HepG2 (cell line): Measurements from ENCODE around the gene CCDC57. TPM values are rescaled to one million over a fixed set of nuclear protein-coding genes. Genes with fewer than 3 reads are reported as not detected.
A peak's percentile ranks its signal among the peaks of the same experiment; 100 is the strongest.

ENCODE experiments used
- ATAC-seq: fragments of 200-7000 bp; cut with Tn5 transposase; 3 replicates; pipeline ENCODE4 v1.9.1; 2020; ENCODE audit warnings: mild to moderate bottlenecking, moderate library complexity
- BruUV-seq: library from RNA; stranded (reverse); fragments of 400-500 nt; replicated peaks from 2 replicates; lab custom pipeline; 2021; lab: Mats Ljungman, UMichigan
- CTCF ChIA-PET: fragments of 300-600 bp; formaldehyde crosslinking; extraction: SDS; loops from one replicate; lab custom pipeline; 2021; ENCODE audit warnings: low total read pairs, inconsistent platforms, low intra/inter-chr PET ratio; lab: Yijun Ruan, JAX
- POLR2A ChIA-PET: fragments of 350-600 bp; sonication (Branson Sonifier 250); formaldehyde crosslinking; loops from one replicate; lab custom pipeline; 2020; ENCODE audit warnings: antibody characterized with exemption, inconsistent platforms; lab: Yijun Ruan, JAX
- DNase-seq: peaks from one replicate; pipeline ENCODE4 v3.0.0-alpha.2; 2015; ENCODE audit warnings: low spot score
- FAIRE-seq: peaks from 3 replicates; lab custom pipeline; 2011; peaks lifted over from hg19 to GRCh38; lab: Jason Lieb, UNC
- H2AFZ ChIP-seq: one replicate; pipeline ENCODE4 v1.6.1; 2011; ENCODE audit warnings: low read length, inconsistent platforms
- H3K27ac ChIP-seq: fragments of 300-600 bp; 3 replicates; pipeline ENCODE4 v1.8.0; 2011; ENCODE audit warnings: mixed run types, mild to moderate bottlenecking, mixed read lengths, low read length, inconsistent platforms; ENCODE audit not compliant: insufficient read depth; ENCODE audit errors: extremely low read length
- H3K27me3 ChIP-seq, 2 experiments: fragments of 200-600 bp in 1 of 2; 2 replicates in 1 of 2; 3 replicates in 1 of 2; pipeline versions ENCODE4 v1.6.0 to v1.8.0; 2011; ENCODE audit warnings: low read length in 2 of 2, mild to moderate bottlenecking in 2 of 2, moderate library complexity in 2 of 2, inconsistent platforms in 1 of 2; ENCODE audit not compliant: insufficient read depth in 2 of 2, control insufficient read depth in 1 of 2
- H3K36me3 ChIP-seq, 2 experiments: fragments of 200-600 bp in 1 of 2; replicated peaks in 1 of 2; 2 replicates in 1 of 2; 3 replicates in 1 of 2; pipeline versions ENCODE4 v1.5.1 to v1.8.0; 2011; ENCODE audit warnings: low read length in 2 of 2, inconsistent platforms in 1 of 2; ENCODE audit not compliant: insufficient read depth in 2 of 2, control insufficient read depth in 1 of 2
- H3K4me1 ChIP-seq: 2 replicates; pipeline ENCODE4 v1.5.1; 2012; ENCODE audit warnings: low read length, inconsistent platforms; ENCODE audit not compliant: insufficient read depth
- H3K4me2 ChIP-seq: 2 replicates; pipeline ENCODE4 v1.6.0; 2011; ENCODE audit warnings: low read depth, low read length, inconsistent platforms
- H3K4me3 ChIP-seq, 3 experiments: fragments of 200-600 bp in 1 of 3; sonication (generic), shearing (Covaris generic) in 1 of 3; replicated peaks in 1 of 3; 2 replicates each; pipeline ENCODE4 v1.5.1; 2011 to 2016; ENCODE audit warnings: low read length in 3 of 3, inconsistent platforms in 2 of 3, low read depth in 2 of 3, mild to moderate bottlenecking in 2 of 3, control low read depth in 1 of 3, mixed read lengths in 1 of 3; ENCODE audit not compliant: insufficient read depth in 1 of 3
- H3K79me2 ChIP-seq: one replicate; pipeline ENCODE4 v1.6.1; 2011; ENCODE audit warnings: low read length, inconsistent platforms; ENCODE audit not compliant: insufficient read depth
- H3K9ac ChIP-seq: 2 replicates; pipeline ENCODE4 v1.6.0; 2011; ENCODE audit warnings: mild to moderate bottlenecking, low read depth, low read length, inconsistent platforms; ENCODE audit not compliant: insufficient read depth
- H3K9me3 ChIP-seq: 2 replicates; pipeline ENCODE4 v1.5.1; 2012; ENCODE audit warnings: mild to moderate bottlenecking, low read length
- H4K20me1 ChIP-seq: 2 replicates; pipeline ENCODE4 v1.6.0; 2011; ENCODE audit warnings: inconsistent platforms, mild to moderate bottlenecking, low read length, moderate library complexity; ENCODE audit not compliant: insufficient read depth
- CTCF ChIP-seq: sonication (generic); formaldehyde crosslinking; IDR thresholded peaks from 2 replicates; pipeline ENCODE4 v1.5.0; 2020; ENCODE audit warnings: mild to moderate bottlenecking, missing genetic modification reagents, moderate library complexity
- ETS1 ChIP-seq: sonication (generic); formaldehyde crosslinking; IDR thresholded peaks from 2 replicates; pipeline ENCODE4 v1.4.0; 2020; ENCODE audit warnings: missing genetic modification reagents
- HNRNPL ChIP-seq: fragments of 200-400 bp; formaldehyde crosslinking; IDR thresholded peaks from 2 replicates; pipeline ENCODE4 v1.6.1; 2017; ENCODE audit warnings: mild to moderate bottlenecking, low read depth, low read length
- RAD51 ChIP-seq: fragments of 450-650 bp; IDR thresholded peaks from 2 replicates; pipeline ENCODE4 v1.6.1; 2016; ENCODE audit warnings: borderline replicate concordance
- SAP130 ChIP-seq: IDR thresholded peaks from 2 replicates; pipeline ENCODE4 v1.6.1; 2016; ENCODE audit warnings: low read depth
- SMC3 ChIP-seq: IDR thresholded peaks from 2 replicates; pipeline ENCODE4 v1.6.1; 2011; ENCODE audit warnings: low read length, improper control_type of control experiment
- TGIF2 ChIP-seq: IDR thresholded peaks from 2 replicates; pipeline ENCODE4 v1.6.1; 2016; ENCODE audit warnings: control low read depth, missing compliant biosample characterization
- ZNF138 ChIP-seq: sonication (generic); formaldehyde crosslinking; IDR thresholded peaks from 2 replicates; pipeline ENCODE4 v1.5.0; 2020; ENCODE audit warnings: mild to moderate bottlenecking, low read depth, missing genetic modification reagents
- ZNF142 ChIP-seq: sonication (generic); formaldehyde crosslinking; IDR thresholded peaks from 2 replicates; pipeline ENCODE4 v1.4.0; 2020; ENCODE audit warnings: missing genetic modification reagents
- ZNF251 ChIP-seq: sonication (generic); formaldehyde crosslinking; IDR thresholded peaks from 2 replicates; pipeline ENCODE4 v1.9.0; 2021; ENCODE audit warnings: mild to moderate bottlenecking, missing genetic modification reagents
- ZNF761 ChIP-seq: sonication (generic); formaldehyde crosslinking; conservative IDR thresholded peaks from 2 replicates; pipeline ENCODE4 v1.4.0; 2020; ENCODE audit warnings: mild to moderate bottlenecking, missing genetic modification reagents
- ZNF768 ChIP-seq: sonication (generic); formaldehyde crosslinking; IDR thresholded peaks from 2 replicates; pipeline ENCODE4 v1.4.0; 2020; ENCODE audit warnings: missing genetic modification reagents
- WGBS: methylation state at CpG from one replicate; pipeline ENCODE4 v1.1.6; 2017; ENCODE audit warnings: low lambda C conversion rate; 5-methylcytosine and 5-hydroxymethylcytosine counted together
- in situ Hi-C: cut with HindIII; loops from 2 replicates; pipeline ENCODE4 v1.10.0; 2017; ENCODE audit warnings: low pct_unique_long_range_greater_than_20kb; ENCODE audit not compliant: extremely low pct_ligation_motif_present
- intact Hi-C: fragments of 100-400 bp; cut with micrococcal nuclease; formaldehyde crosslinking; loops from one replicate; pipeline ENCODE4 v1.10.0; 2022; ENCODE audit not compliant: unreplicated experiment
- polyA plus RNA-seq, 8 experiments: library from polyadenylated mRNA; depleted of rRNA in 3 of 8; stranded (reverse) in 7 of 8; unstranded in 1 of 8; fragments of >200 nt; fragmentation: Illumina TruSeq in 4 of 8; extraction: Trizol in 4 of 8; gene quantifications; 2 replicates each; pipeline versions ENCODE4 v1.2.1 to v1.2.3, GENCODE V29; 2011 to 2016; ENCODE audit warnings: low read depth in 4 of 8, missing spikeins in 1 of 8, mixed read lengths in 1 of 8; ENCODE audit not compliant: insufficient read depth in 1 of 8
- total RNA-seq, 5 experiments: library from RNA; depleted of rRNA; stranded (reverse); fragments of >200 nt; fragmentation: Illumina TruSeq; extraction: Trizol; gene quantifications; 2 replicates each; pipeline ENCODE4 v1.2.3, GENCODE V29; 2016; ENCODE audit warnings: low read depth in 1 of 5
- TF ChIP-seq, protein P1 (sequence below): sonication (generic); formaldehyde crosslinking; IDR thresholded peaks from 2 replicates; pipeline ENCODE4 v1.4.0; 2020; ENCODE audit warnings: missing genetic modification reagents

The CCDC57 gene
- total and polyA plus RNA-seq, 2 of the 13 experiments (the other 11 are each of a cell fraction or from before 2014, with no cell fraction given), result 59.3 to 59.9 TPM

GRCh38 chr17:82107341-82107860 is 105.2 kb downstream of the CCDC57 start:
- DNase-seq, result peak; percentile 43
- in situ Hi-C loops, result no loop called here
- Histone ChIP-seq H3K4me2 (no peak overlapping the region), H3K4me1 (peaks cover 72% of the 10 kb centered on the region), H3K27me3 (no peaks in the 10 kb centered on the region), H3K4me3 (peak overlapping the region in 1 of 3 experiments; percentile 82; a peak in 1 of 6 replicates), H3K79me2 (peaks cover 11% of the 10 kb centered on the region), H3K9ac (no peak overlapping the region), H3K27ac (peak overlapping the region; percentile 72), H2AFZ (no peak overlapping the region), H3K36me3 (no peaks in the 10 kb centered on the region), H4K20me1 (no peaks in the 10 kb centered on the region), H3K9me3 (no peaks in the 10 kb centered on the region)
- no TSS peak for BruUV-seq
- CTCF ChIA-PET, result interaction anchor here (2.6 kb wide), 1 partner anchor 46 kb away, joined by 16 read pairs; no protein-coding TSS in a partner anchor
- WGBS, result 94% methylated on average over 24 of the region's 24 CpGs
- POLR2A ChIA-PET, result interaction anchor here (1.3 to 1.7 kb wide), 6 partner anchors 9 to 274 kb away, joined by 4 to 24 read pairs (median 8); partner anchors contain the start of genes DCXR, FASN and MCRIP1
- intact Hi-C loops, result loop anchor here (10.0 kb wide), 1 partner anchor 127 kb away; no protein-coding TSS in a partner anchor
- no peak for FAIRE-seq
- ATAC-seq, result no peak
- TF ChIP-seq, protein P1, sequence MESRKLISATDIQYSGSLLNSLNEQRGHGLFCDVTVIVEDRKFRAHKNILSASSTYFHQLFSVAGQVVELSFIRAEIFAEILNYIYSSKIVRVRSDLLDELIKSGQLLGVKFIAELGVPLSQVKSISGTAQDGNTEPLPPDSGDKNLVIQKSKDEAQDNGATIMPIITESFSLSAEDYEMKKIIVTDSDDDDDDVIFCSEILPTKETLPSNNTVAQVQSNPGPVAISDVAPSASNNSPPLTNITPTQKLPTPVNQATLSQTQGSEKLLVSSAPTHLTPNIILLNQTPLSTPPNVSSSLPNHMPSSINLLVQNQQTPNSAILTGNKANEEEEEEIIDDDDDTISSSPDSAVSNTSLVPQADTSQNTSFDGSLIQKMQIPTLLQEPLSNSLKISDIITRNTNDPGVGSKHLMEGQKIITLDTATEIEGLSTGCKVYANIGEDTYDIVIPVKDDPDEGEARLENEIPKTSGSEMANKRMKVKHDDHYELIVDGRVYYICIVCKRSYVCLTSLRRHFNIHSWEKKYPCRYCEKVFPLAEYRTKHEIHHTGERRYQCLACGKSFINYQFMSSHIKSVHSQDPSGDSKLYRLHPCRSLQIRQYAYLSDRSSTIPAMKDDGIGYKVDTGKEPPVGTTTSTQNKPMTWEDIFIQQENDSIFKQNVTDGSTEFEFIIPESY, result 0 out of 2 replicates have a peak, but pooled peaks have one; percentile 11
- TF ChIP-seq RAD51 (no peak), CTCF (CRISPR knock-in tag) (peak; percentile 55), SMC3 (0 out of 2 replicates have a peak, but pooled peaks have one; percentile 13), ZNF251 (CRISPR knock-in tag) (0 out of 2 replicates have a peak, but pooled peaks have one; percentile 9), ZNF142 (CRISPR knock-in tag) (no peak), ZNF761 (CRISPR knock-in tag) (no peak), SAP130 (CRISPR knock-in tag) (peak; percentile 51; the same call in 1 of the 2 replicates), ETS1 (CRISPR knock-in tag) (0 out of 2 replicates have a peak, but pooled peaks have one; percentile 4), TGIF2 (CRISPR knock-in tag) (0 out of 2 replicates have a peak, but pooled peaks have one; percentile 62), HNRNPL (peak; percentile 70; the same call in 1 of the 2 replicates), ZNF768 (CRISPR knock-in tag) (peak; percentile 94), ZNF138 (CRISPR knock-in tag) (no peak)
